Activated naive CD8-positive, alpha-beta T cell treated with anti-CD3 and anti-CD28 coated beads, Interleukin-2, amount 50 U/mL, for 24 hours (primary cell): Measurements from ENCODE around the gene ZFP57.
A peak's percentile ranks its signal among the peaks of the same experiment; 100 is the strongest.

Source experiments
- ATAC-seq: fragments of 150-1000 bp; cut with Tn5 transposase; one replicate; pipeline ENCODE4 v1.10.0; 2021
- DNase-seq: peaks from one replicate; pipeline ENCODE4 v3.0.0; 2021
- H3K27ac Mint-ChIP-seq: one replicate; pipeline ENCODE4 v1.8.0; 2021; ENCODE audit warnings: mild to moderate bottlenecking, mixed read lengths
- H3K27me3 Mint-ChIP-seq: one replicate; pipeline ENCODE4 v1.8.0; 2021; ENCODE audit warnings: mixed read lengths
- H3K36me3 Mint-ChIP-seq: one replicate; pipeline ENCODE4 v1.8.0; 2021; ENCODE audit warnings: low read depth, mixed read lengths
- H3K4me1 Mint-ChIP-seq: one replicate; pipeline ENCODE4 v1.8.0; 2021; ENCODE audit warnings: mixed read lengths
- H3K4me3 Mint-ChIP-seq: one replicate; pipeline ENCODE4 v1.8.0; 2021; ENCODE audit warnings: mild to moderate bottlenecking, moderate library complexity, mixed read lengths
- H3K9me3 Mint-ChIP-seq: one replicate; pipeline ENCODE4 v1.8.0; 2021; ENCODE audit warnings: mixed read lengths

The ZFP57 gene

GRCh38 chr6:29628419-29629281 lies 52.3 kb downstream of the ZFP57 start:
- peaks cover 16% of the 10 kb centered on the region for H3K27me3 Mint-ChIP-seq

GRCh38 chr6:29627755-29628418 lies 53.1 kb downstream of the ZFP57 start:
- peaks cover 16% of the 10 kb centered on the region for H3K27me3 Mint-ChIP-seq
- H3K27ac Mint-ChIP-seq: peak overlapping the region; percentile 69
- H3K9me3 Mint-ChIP-seq: no peaks in the 10 kb centered on the region
- H3K36me3 Mint-ChIP-seq: peaks cover 2% of the 10 kb centered on the region
- peak; percentile 57 for DNase-seq
- H3K4me1 Mint-ChIP-seq: peaks cover 31% of the 10 kb centered on the region
- peak overlapping the region; percentile 85 for H3K4me3 Mint-ChIP-seq
- peak; percentile 31 for ATAC-seq

More at GRCh38 chr6:29628419-29629281, 52.3 kb downstream of the ZFP57 start:
- ATAC-seq (peak; percentile 54), DNase-seq (peak; percentile 74)
- Mint-ChIP-seq H3K4me3 (peak overlapping the region; percentile 85), H3K4me1 (peaks cover 36% of the 10 kb centered on the region), H3K27ac (peak overlapping the region; percentile 69), H3K36me3 (peaks cover 2% of the 10 kb centered on the region), H3K9me3 (no peaks in the 10 kb centered on the region)

GRCh38 chr6:29626948-29627754 lies 53.8 kb downstream of the ZFP57 start:
- Mint-ChIP-seq H3K27ac (no peak overlapping the region), H3K27me3 (peaks cover 16% of the 10 kb centered on the region), H3K9me3 (no peaks in the 10 kb centered on the region), H3K4me3 (peak overlapping the region; percentile 44), H3K4me1 (peaks cover 30% of the 10 kb centered on the region), H3K36me3 (peaks cover 2% of the 10 kb centered on the region)
- DNase-seq (no peak), ATAC-seq (no peak)

GRCh38 chr6:29625337-29625930 lies 55.5 kb downstream of the ZFP57 start:
- no peak for ATAC-seq
- H3K4me1 Mint-ChIP-seq: peaks cover 16% of the 10 kb centered on the region
- no peak overlapping the region for H3K4me3 Mint-ChIP-seq

GRCh38 chr6:29624520-29624961 lies 56.4 kb downstream of the ZFP57 start:
- H3K4me3 Mint-ChIP-seq: no peak overlapping the region
- no peaks in the 10 kb centered on the region for H3K9me3 Mint-ChIP-seq
- DNase-seq: no peak
- peaks cover 6% of the 10 kb centered on the region for H3K36me3 Mint-ChIP-seq
- ATAC-seq: no peak
- peaks cover 6% of the 10 kb centered on the region for H3K27me3 Mint-ChIP-seq
- H3K27ac Mint-ChIP-seq: no peak overlapping the region
- H3K4me1 Mint-ChIP-seq: peaks cover 13% of the 10 kb centered on the region

More at GRCh38 chr6:29625337-29625930, 55.5 kb downstream of the ZFP57 start:
- no peak overlapping the region for H3K27ac Mint-ChIP-seq
- H3K36me3 Mint-ChIP-seq: peaks cover 6% of the 10 kb centered on the region
- peaks cover 8% of the 10 kb centered on the region for H3K27me3 Mint-ChIP-seq
- no peak for DNase-seq
- no peaks in the 10 kb centered on the region for H3K9me3 Mint-ChIP-seq
